Gastroesophageal sphincter (tissue), 4 donors: ENCODE data around the gene ZNF397. TPM values are rescaled to one million over a fixed set of nuclear protein-coding genes. Genes with fewer than 3 reads are reported as not detected.

Source experiments
- ATAC-seq: fragments of 150-250 bp; one replicate; pipeline ENCODE4 v1.9.1; 2016; ENCODE audit warnings: mild to moderate bottlenecking, moderate library complexity
- H3K27ac ChIP-seq, 4 donors: fragments of 200-600 bp; sonication (generic) in 3 of 4; 1 replicate in 3 of 4; 2 replicates in 1 of 4; pipeline ENCODE4 v1.5.1; 2016 to 2019
- H3K27me3 ChIP-seq: fragments of 200-600 bp; sonication (generic); one replicate; pipeline ENCODE4 v1.5.1; 2019
- H3K36me3 ChIP-seq, 2 donors: fragments of 200-600 bp; sonication (generic); one replicate each; pipeline ENCODE4 v1.5.1; 2019; ENCODE audit warnings: control low read depth in 1 of 2
- H3K4me1 ChIP-seq, 3 donors: fragments of 200-600 bp; sonication (generic); 1 replicate in 2 of 3; 2 replicates in 1 of 3; pipeline ENCODE4 v1.5.1; 2016 to 2019; ENCODE audit warnings: control low read depth in 2 of 3
- H3K4me3 ChIP-seq, 2 donors: fragments of 200-600 bp; sonication (generic); one replicate each; pipeline ENCODE4 v1.5.1; 2019; ENCODE audit warnings: mild to moderate bottlenecking in 1 of 2, moderate library complexity in 1 of 2
- H3K9me3 ChIP-seq, 3 donors: fragments of 200-600 bp; sonication (generic); one replicate each; pipeline ENCODE4 v1.5.1; 2017 to 2019; ENCODE audit warnings: control low read depth in 2 of 3
- EP300 ChIP-seq: sonication (generic); formaldehyde crosslinking; IDR thresholded peaks from one replicate; pipeline ENCODE4 v1.6.1; 2017; ENCODE audit warnings: antibody characterized with exemption, mild to moderate bottlenecking
- POLR2A ChIP-seq, 2 donors: fragments of 450-650 bp; IDR thresholded peaks; one replicate each; pipeline ENCODE4 v1.6.1; 2017; ENCODE audit warnings: antibody characterized with exemption in 2 of 2, mild to moderate bottlenecking in 2 of 2, moderate library complexity in 1 of 2
- POLR2AphosphoS5 ChIP-seq: sonication (generic); formaldehyde crosslinking; IDR thresholded peaks from one replicate; pipeline ENCODE4 v1.6.1; 2017; ENCODE audit warnings: antibody characterized with exemption
- WGBS, 2 donors: methylation state at CpG; one replicate each; pipeline ENCODE4 v1.1.5; 2018; ENCODE audit warnings: low coverage in 1 of 2; 5-methylcytosine and 5-hydroxymethylcytosine counted together
- total RNA-seq, 4 donors: library from RNA; depleted of rRNA; stranded (reverse); fragments of >200 nt; gene quantifications; one replicate each; pipeline ENCODE4 v1.1.0, GENCODE V29; 2016
- TF ChIP-seq, protein P1 (sequence below), 4 experiments: fragments of 200-600 bp in 2 of 4; fragments of 450-650 bp in 2 of 4; sonication (generic) in 1 of 4; IDR thresholded peaks; one replicate each; pipeline ENCODE4 v1.5.1; 2017 to 2019; ENCODE audit warnings: antibody characterized with exemption in 4 of 4, mild to moderate bottlenecking in 2 of 4, moderate library complexity in 2 of 4

ZNF397 gene
- total RNA-seq, 4 donors from 2014 or later, result 30.6 to 40.0 (median 31.3) TPM

DNA sequence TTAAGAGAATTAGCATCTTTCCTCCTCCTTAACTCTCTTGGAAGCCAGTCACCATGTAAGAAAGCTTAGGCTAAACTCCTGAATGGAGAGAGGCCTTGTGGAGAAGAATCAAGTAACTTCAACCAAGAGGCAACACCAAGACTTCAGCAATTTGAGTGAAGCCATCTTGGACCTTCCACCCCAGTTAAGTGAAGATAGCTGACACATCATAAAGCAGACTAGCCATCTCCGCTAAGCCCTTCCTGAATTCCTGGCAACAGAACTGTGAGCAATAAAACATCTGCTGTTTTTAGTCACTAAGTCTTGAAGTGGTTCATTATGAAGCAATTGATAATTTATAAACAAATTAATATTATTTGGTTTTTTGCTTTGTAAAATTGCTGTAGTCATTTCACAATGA is 1.5 kb upstream of the ZNF397 start:
- no peak for ATAC-seq
- H3K36me3 ChIP-seq, result peaks cover 0 to 21% of the 10 kb centered on the region in 2 donors
- WGBS, 2 donors, result 70% methylated on average over 1 of the region's 1 CpG; no CpG with 5 or more reads in 1 of the 2 donors
- no peak overlapping the region for H3K4me3 ChIP-seq
- TF ChIP-seq POLR2AphosphoS5 (no peak), POLR2A (IDR thresholded peaks at IDR 0.05) (no peak), EP300 (no peak)
- TF ChIP-seq, protein P1, sequence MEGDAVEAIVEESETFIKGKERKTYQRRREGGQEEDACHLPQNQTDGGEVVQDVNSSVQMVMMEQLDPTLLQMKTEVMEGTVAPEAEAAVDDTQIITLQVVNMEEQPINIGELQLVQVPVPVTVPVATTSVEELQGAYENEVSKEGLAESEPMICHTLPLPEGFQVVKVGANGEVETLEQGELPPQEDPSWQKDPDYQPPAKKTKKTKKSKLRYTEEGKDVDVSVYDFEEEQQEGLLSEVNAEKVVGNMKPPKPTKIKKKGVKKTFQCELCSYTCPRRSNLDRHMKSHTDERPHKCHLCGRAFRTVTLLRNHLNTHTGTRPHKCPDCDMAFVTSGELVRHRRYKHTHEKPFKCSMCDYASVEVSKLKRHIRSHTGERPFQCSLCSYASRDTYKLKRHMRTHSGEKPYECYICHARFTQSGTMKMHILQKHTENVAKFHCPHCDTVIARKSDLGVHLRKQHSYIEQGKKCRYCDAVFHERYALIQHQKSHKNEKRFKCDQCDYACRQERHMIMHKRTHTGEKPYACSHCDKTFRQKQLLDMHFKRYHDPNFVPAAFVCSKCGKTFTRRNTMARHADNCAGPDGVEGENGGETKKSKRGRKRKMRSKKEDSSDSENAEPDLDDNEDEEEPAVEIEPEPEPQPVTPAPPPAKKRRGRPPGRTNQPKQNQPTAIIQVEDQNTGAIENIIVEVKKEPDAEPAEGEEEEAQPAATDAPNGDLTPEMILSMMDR (IDR thresholded peaks at IDR 0.05), result no peak
- H3K4me1 ChIP-seq, result peaks cover 0 to 29% (median 3%) of the 10 kb centered on the region in 3 donors
- no peak overlapping the region for H3K27ac ChIP-seq
- no peaks in the 10 kb centered on the region for H3K9me3 ChIP-seq
- H3K27me3 ChIP-seq, result no peaks in the 10 kb centered on the region

DNA sequence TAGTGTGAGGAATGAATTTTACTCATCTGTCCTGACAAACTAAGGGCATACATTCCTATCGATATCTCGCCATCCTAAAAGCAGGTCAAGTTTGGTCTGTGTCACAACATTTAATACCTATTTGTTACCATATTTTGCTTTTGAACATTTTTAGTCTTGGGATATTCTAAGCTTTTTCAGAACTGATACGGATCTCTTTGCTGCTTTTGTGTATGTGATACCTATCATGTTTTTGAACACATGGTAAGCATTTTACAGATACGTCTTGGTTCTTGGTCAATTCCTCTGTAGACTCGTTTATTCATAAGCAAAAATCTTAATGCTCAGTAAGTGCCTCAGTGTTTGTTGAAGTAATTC is 592 bp downstream of the ZNF397 start:
- ATAC-seq, result no peak
- 0% methylated on average over 5 of the region's 5 CpGs for WGBS, 2 donors
- Histone ChIP-seq H3K4me1 (peaks cover 0 to 29% (median 3%) of the 10 kb centered on the region in 3 donors), H3K4me3 (peak overlapping the region; percentile 75 to 93), H3K27me3 (no peaks in the 10 kb centered on the region), H3K27ac (peak overlapping the region; percentile 87 to 99 (median 98)), H3K36me3 (peaks cover 0 to 42% of the 10 kb centered on the region in 2 donors), H3K9me3 (no peaks in the 10 kb centered on the region)
- TF ChIP-seq, protein P1 (IDR thresholded peaks at IDR 0.05), result no peak
- no peak for TF ChIP-seq POLR2A (IDR thresholded peaks at IDR 0.05)
- no peak for TF ChIP-seq POLR2AphosphoS5
- no peak for TF ChIP-seq EP300

DNA sequence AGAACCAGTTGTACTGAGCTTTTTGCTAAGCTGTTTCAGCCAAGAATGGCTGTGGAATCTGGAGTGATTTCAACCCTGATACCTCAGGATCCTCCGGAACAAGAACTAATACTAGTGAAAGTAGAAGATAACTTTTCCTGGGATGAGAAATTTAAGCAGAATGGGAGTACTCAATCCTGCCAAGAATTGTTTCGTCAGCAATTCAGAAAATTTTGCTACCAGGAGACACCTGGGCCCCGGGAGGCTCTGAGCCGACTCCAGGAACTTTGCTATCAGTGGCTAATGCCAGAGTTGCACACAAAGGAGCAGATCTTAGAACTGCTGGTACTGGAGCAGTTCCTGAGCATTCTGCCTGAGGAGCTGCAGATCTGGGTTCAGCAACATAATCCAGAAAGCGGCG is 1.6 kb downstream of the ZNF397 start:
- ATAC-seq, result no peak
- Histone ChIP-seq H3K36me3 (peaks cover 0 to 52% of the 10 kb centered on the region in 2 donors), H3K4me3 (peak overlapping the region in 1 of 2 donors; percentile 75), H3K9me3 (no peaks in the 10 kb centered on the region), H3K27ac (peak overlapping the region in 1 of 4 donors; percentile 24), H3K27me3 (no peaks in the 10 kb centered on the region), H3K4me1 (peaks cover 0 to 29% (median 3%) of the 10 kb centered on the region in 3 donors)
- TF ChIP-seq POLR2AphosphoS5 (no peak), POLR2A (IDR thresholded peaks at IDR 0.05) (no peak), EP300 (no peak)
- TF ChIP-seq, protein P1 (IDR thresholded peaks at IDR 0.05), result no peak
- 74 to 83% methylated on average over 5 of the region's 6 CpGs for WGBS, 2 donors

DNA sequence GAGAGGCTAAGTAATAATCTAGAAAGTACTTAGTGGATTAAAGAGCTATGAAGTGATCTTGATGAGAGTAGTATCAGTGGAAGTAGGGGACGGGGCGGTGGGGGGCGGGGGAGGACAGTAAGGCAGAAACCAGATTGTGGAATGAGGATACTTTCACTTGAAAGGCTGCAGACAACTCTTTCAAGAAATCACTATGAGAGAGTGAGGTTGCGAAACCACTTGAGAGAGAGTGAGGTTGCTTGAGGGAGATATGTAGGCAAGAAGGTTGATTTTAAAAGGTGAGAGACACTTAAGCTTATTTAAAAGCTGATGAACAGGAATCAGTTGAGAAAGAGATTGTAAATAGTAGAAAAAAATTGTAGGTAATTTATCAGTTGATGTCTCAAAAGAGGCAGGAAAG is 3.8 kb downstream of the ZNF397 start:
- WGBS, 2 donors, result 80 to 93% methylated on average over 1 to 4 of the region's 4 CpGs
- H3K27ac ChIP-seq, result no peak overlapping the region
- H3K4me3 ChIP-seq, result no peak overlapping the region
- ATAC-seq, result no peak
- H3K4me1 ChIP-seq, result peaks cover 0 to 29% (median 3%) of the 10 kb centered on the region in 3 donors
- no peak for TF ChIP-seq POLR2AphosphoS5
- TF ChIP-seq, protein P1 (IDR thresholded peaks at IDR 0.05), result no peak
- TF ChIP-seq EP300, result no peak
- no peak for TF ChIP-seq POLR2A (IDR thresholded peaks at IDR 0.05)
- no peaks in the 10 kb centered on the region for H3K27me3 ChIP-seq
- peaks cover 0 to 72% of the 10 kb centered on the region in 2 donors for H3K36me3 ChIP-seq
- no peaks in the 10 kb centered on the region for H3K9me3 ChIP-seq

DNA sequence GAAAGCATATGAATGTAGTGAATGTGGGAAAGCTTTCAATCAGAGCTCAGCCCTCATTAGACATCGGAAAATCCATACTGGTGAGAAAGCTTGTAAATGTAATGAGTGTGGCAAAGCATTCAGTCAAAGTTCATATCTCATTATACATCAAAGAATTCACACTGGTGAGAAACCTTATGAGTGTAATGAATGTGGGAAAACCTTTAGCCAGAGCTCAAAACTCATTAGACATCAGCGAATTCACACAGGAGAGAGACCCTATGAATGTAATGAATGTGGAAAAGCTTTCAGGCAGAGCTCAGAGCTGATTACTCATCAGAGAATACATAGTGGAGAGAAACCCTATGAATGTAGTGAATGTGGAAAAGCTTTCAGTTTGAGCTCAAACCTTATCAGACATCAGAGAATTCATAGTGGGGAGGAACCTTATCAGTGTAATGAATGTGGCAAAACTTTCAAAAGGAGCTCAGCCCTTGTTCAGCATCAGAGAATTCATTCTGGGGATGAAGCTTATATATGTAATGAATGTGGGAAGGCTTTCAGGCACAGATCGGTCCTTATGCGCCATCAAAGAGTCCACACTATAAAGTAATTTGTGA is 5.0 kb downstream of the ZNF397 start:
- H3K27ac ChIP-seq, result no peak overlapping the region
- TF ChIP-seq POLR2AphosphoS5 (no peak), EP300 (no peak), POLR2A (IDR thresholded peaks at IDR 0.05) (no peak)
- TF ChIP-seq, protein P1 (IDR thresholded peaks at IDR 0.05), result no peak
- H3K4me3 ChIP-seq, result no peak overlapping the region
- WGBS, 2 donors, result 95 to 98% methylated on average over 3 to 4 of the region's 4 CpGs
- no peaks in the 10 kb centered on the region for H3K27me3 ChIP-seq
- peaks cover 0 to 83% of the 10 kb centered on the region in 2 donors for H3K36me3 ChIP-seq
- peaks cover 0 to 24% (median 0%) of the 10 kb centered on the region in 3 donors for H3K4me1 ChIP-seq
- no peak for ATAC-seq
- H3K9me3 ChIP-seq, result no peaks in the 10 kb centered on the region
